Measurements from ENCODE around the gene GABRG3.
"Not testable (repeated sequence)": the region's sequence is repeated elsewhere in the genome, so short reads cannot be mapped to it uniquely, and the experiment has no call there.

Gene GABRG3

DNA sequence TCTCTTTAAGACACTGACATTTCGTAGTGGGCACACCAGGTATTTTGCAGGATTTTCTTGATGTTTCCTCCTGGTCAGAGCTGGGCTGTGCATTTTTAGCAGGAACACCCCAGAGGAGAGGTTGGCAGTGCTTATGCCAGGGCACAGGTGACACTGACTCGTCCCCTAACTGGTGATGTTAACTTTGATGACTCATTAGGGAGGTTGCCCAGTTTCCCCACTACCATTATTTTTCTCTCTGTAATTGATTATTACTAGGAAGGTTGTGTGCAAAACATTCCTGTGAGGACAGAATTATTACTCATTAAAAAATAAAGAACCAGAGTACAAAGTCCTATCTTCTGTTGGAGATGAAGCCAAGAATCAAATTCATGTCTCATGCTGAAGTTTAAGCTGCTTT is 394.5 kb downstream of the GABRG3 start:
- no peaks in the 10 kb centered on the region for H3K4me1 ChIP-seq (ENCODE audit: control insufficient read depth in 1 of 2, insufficient read depth in 1 of 2, low read depth in 1 of 2, low read length in 1 of 2)
- no peaks in the 10 kb centered on the region for H3K36me3 ChIP-seq
- TF ChIP-seq, protein P1, sequence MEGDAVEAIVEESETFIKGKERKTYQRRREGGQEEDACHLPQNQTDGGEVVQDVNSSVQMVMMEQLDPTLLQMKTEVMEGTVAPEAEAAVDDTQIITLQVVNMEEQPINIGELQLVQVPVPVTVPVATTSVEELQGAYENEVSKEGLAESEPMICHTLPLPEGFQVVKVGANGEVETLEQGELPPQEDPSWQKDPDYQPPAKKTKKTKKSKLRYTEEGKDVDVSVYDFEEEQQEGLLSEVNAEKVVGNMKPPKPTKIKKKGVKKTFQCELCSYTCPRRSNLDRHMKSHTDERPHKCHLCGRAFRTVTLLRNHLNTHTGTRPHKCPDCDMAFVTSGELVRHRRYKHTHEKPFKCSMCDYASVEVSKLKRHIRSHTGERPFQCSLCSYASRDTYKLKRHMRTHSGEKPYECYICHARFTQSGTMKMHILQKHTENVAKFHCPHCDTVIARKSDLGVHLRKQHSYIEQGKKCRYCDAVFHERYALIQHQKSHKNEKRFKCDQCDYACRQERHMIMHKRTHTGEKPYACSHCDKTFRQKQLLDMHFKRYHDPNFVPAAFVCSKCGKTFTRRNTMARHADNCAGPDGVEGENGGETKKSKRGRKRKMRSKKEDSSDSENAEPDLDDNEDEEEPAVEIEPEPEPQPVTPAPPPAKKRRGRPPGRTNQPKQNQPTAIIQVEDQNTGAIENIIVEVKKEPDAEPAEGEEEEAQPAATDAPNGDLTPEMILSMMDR (IDR thresholded peaks at IDR 0.05), result no peak
- H3K4me3 ChIP-seq (ENCODE audit: low read depth in 1 of 2, low read length in 1 of 2), result no peak overlapping the region
- no peaks in the 10 kb centered on the region for H3K9me3 ChIP-seq
- no peaks in the 10 kb centered on the region for H3K27me3 ChIP-seq
- H3K27ac ChIP-seq, result no peak overlapping the region

DNA sequence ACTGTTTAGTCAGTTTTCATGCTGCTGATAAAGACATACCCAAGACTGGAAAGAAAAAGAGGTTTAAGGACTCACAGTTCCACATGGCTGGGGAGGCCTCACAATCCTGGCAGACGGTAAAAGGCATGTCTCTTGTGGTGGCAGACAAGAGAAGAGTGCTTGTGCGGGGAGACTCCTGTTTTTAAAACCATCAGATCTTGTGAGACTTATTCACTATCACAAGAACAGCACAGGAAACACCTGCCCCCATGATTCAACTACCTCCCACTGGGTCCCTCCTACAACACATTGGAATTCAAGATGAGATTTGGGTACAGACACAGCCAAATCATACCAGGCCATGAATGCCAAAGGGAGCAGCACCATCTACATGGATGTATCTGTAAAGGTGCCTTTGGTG is 406.4 kb downstream of the GABRG3 start:
- not testable (repeated sequence) for H3K27me3 ChIP-seq, H3K9me3 ChIP-seq

DNA sequence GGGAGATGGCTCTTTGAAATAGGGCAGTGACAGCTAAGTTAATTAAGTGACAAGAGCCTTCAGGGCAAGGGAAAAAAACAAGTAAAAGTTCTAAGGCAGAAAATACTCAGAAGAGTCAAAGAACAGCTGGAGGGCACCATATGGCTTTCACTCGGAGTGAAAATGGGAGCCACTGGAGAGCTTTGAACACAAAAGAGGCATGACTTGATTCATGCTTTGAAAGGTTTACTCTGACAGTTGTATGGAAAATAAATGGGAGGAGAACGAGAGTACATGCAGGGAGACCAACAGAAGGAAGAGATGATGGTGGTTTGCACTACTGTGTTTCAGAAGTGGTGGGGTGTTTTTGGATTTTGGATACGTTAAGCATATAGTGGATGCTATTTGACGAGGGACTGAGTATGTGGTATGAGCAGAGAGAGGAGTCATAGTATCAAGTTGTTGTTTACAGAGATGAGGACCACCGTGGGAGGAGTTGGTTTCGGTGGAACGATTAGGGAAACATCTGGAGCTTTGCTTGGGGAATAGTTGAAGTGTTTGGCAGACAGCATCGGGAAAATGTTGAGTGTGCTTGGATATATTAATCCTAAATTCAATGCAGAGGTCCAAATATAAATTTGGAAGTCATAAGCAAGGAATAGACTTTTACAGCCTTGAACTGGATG is 411.5 kb downstream of the GABRG3 start:
- Histone ChIP-seq H3K27me3 (no peaks in the 10 kb centered on the region), H3K36me3 (no peaks in the 10 kb centered on the region), H3K9me3 (no peaks in the 10 kb centered on the region), H3K27ac (no peak overlapping the region), H3K4me3 (ENCODE audit: low read depth in 1 of 2, low read length in 1 of 2) (no peak overlapping the region), H3K4me1 (ENCODE audit: control insufficient read depth in 1 of 2, insufficient read depth in 1 of 2, low read depth in 1 of 2, low read length in 1 of 2) (no peaks in the 10 kb centered on the region)
- TF ChIP-seq, protein P1 (IDR thresholded peaks at IDR 0.05), result no peak

More for the DNA sequence above, 406.4 kb downstream of the GABRG3 start:
- H3K27ac ChIP-seq; H3K36me3 ChIP-seq; H3K4me1 ChIP-seq (ENCODE audit: control insufficient read depth in 1 of 2, insufficient read depth in 1 of 2, low read depth in 1 of 2, low read length in 1 of 2); H3K4me3 ChIP-seq (ENCODE audit: low read depth in 1 of 2, low read length in 1 of 2): not testable (repeated sequence)

DNA sequence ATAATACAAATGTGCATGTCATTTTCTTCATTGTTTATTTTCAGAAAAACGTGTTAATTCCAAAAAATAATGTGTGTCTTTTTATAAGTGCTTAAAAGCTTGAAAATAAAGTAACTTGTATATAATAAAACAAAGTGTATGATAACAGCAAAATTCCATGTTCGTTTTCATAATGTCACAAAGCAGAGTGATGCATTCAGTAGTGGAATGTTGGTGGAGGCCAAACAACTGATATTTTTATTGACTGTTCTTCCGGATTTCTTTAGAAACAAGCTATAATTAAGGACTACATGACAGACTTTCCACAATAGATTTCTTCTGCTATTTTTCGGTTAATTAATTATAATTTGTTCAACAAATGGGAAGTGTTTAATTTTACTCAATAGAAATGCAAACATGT is 412.7 kb downstream of the GABRG3 start:
- no peaks in the 10 kb centered on the region for H3K9me3 ChIP-seq
- no peaks in the 10 kb centered on the region for H3K4me1 ChIP-seq (ENCODE audit: control insufficient read depth in 1 of 2, insufficient read depth in 1 of 2, low read depth in 1 of 2, low read length in 1 of 2)
- H3K27me3 ChIP-seq, result no peaks in the 10 kb centered on the region
- no peaks in the 10 kb centered on the region for H3K36me3 ChIP-seq
- TF ChIP-seq, protein P1 (IDR thresholded peaks at IDR 0.05), result no peak
- H3K4me3 ChIP-seq (ENCODE audit: low read depth in 1 of 2, low read length in 1 of 2), result no peak overlapping the region
- H3K27ac ChIP-seq, result no peak overlapping the region

DNA sequence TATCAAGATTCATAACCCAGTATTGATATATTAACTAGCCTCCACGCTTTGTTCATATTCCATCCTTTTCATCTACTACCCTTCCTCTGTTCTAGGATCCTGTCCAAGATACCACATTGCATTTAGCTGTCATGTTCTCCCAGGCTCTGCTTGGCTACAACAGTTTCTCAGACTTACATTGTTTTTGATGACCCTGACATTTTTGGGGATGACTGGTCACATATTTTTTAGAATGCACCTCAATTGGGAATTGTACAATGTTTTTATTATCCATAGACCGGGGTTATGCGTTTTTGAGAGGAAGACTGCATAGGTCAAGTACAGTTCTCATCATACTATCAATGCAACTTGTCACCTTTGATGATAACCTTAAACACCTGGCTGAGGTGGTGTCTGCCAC is 421.2 kb downstream of the GABRG3 start:
- Histone ChIP-seq H3K9me3 (no peaks in the 10 kb centered on the region), H3K36me3 (no peaks in the 10 kb centered on the region), H3K27me3 (no peaks in the 10 kb centered on the region), H3K4me1 (ENCODE audit: control insufficient read depth in 1 of 2, insufficient read depth in 1 of 2, low read depth in 1 of 2, low read length in 1 of 2) (no peaks in the 10 kb centered on the region), H3K4me3 (ENCODE audit: low read depth in 1 of 2, low read length in 1 of 2) (no peak overlapping the region), H3K27ac (no peak overlapping the region)
- TF ChIP-seq, protein P1 (IDR thresholded peaks at IDR 0.05), result no peak

DNA sequence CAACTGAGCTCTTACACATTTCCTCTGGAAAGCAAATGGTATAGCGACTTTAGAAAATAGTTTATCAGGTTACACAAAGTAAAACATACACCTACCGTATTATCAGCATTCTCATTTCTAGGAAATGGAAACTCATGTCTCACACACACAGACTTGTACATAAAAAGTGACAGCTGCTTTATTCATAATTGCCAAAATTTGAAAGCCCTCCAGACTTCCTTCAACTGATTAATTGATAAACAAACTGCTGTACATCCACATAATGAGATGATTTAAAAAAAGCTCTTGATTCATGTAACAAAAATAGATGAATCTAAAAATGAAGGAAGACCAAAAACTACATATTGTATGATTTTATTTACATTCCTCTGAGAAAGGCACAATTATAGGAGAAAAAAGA is 425.5 kb downstream of the GABRG3 start:
- H3K27ac ChIP-seq, result no peak overlapping the region
- H3K9me3 ChIP-seq, result no peaks in the 10 kb centered on the region
- H3K4me1 ChIP-seq (ENCODE audit: control insufficient read depth in 1 of 2, insufficient read depth in 1 of 2, low read depth in 1 of 2, low read length in 1 of 2), result no peaks in the 10 kb centered on the region
- TF ChIP-seq, protein P1 (IDR thresholded peaks at IDR 0.05), result no peak
- no peaks in the 10 kb centered on the region for H3K36me3 ChIP-seq
- no peaks in the 10 kb centered on the region for H3K27me3 ChIP-seq
- H3K4me3 ChIP-seq (ENCODE audit: low read depth in 1 of 2, low read length in 1 of 2), result no peak overlapping the region
